ENCODE measurements around the gene KRTAP4-6.
"Not testable (repeated sequence)": the region's sequence is repeated elsewhere in the genome, so short reads cannot be mapped to it uniquely, and the experiment has no call there.

- TF ChIP-seq POLR2A, CTCF (IDR thresholded peaks at IDR 0.05): not testable (repeated sequence)
Observed at GRCh38 chr17:41104386-41105038, 35.8 kb downstream of the KRTAP4-6 start.
